Astrocyte of the spinal cord (primary cell): ENCODE measurements around the gene CFAP44.

Experiments used
- DNase-seq: peaks from one replicate; pipeline ENCODE4 v3.0.0; 2011; ENCODE audit warnings: low read depth, low spot score
- H3K4me3 ChIP-seq: 2 replicates; pipeline ENCODE4 v1.5.1; 2011; ENCODE audit warnings: low read depth, mild to moderate bottlenecking, low read length, moderate library complexity
- CTCF ChIP-seq: IDR thresholded peaks from 2 replicates; pipeline ENCODE4 v1.5.1; 2012; ENCODE audit warnings: low read depth, mild to moderate bottlenecking, low read length, inconsistent platforms
- in situ Hi-C: cut with HindIII; loops from 2 replicates; pipeline ENCODE4 v1.10.0; 2017; ENCODE audit warnings: low sequenced_read_pairs

CFAP44 gene

GRCh38 chr3:113454057-113454456, 12.8 kb upstream of the CFAP44 start:
- in situ Hi-C loops: no loop called here
- no peak for DNase-seq
- no peak for TF ChIP-seq CTCF
- H3K4me3 ChIP-seq: no peak overlapping the region

DNA sequence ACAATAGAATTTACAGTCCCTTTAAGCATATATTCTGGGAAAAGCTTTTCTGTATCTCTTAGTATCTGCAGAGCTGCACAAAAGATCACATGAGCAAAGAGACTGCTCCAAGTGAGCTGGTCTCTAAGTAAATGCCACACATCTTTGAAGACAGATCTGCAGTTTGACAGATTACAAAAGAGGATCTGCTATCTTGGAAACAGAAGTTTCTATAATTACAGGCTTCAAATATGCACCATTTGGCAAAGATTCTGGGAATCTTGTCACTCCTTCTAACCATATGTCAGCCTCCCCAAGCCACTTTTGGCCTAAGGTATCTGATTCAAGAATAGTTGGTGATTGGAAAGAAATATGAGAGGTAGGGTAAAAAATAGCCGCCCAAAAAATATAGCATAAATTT, 9.6 kb upstream of the CFAP44 start:
- no peak for DNase-seq
- H3K4me3 ChIP-seq: no peak overlapping the region
- in situ Hi-C loops: no loop called here
- TF ChIP-seq CTCF: no peak

DNA sequence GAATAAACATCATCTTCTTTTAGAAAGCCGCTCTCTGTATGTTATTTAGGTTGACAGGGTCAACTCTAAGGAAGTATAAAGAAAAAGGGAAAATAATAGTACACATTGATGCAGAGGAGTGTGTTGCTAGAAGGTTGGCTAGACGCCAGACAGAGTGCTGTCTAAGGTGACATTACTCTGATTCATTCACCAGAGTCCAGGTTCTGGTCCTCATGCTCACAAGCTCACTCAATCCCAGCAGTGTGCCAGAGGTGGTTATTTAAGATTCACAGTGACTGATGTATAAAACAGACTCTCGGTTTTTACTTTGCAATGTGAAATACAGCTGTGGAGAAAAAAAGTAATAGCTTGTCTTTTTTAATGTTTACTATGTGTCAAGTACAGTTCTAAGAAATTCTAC, 1.7 kb downstream of the CFAP44 start:
- no peak for TF ChIP-seq CTCF
- no peak for DNase-seq
- in situ Hi-C loops: no loop called here
- no peak overlapping the region for H3K4me3 ChIP-seq

DNA sequence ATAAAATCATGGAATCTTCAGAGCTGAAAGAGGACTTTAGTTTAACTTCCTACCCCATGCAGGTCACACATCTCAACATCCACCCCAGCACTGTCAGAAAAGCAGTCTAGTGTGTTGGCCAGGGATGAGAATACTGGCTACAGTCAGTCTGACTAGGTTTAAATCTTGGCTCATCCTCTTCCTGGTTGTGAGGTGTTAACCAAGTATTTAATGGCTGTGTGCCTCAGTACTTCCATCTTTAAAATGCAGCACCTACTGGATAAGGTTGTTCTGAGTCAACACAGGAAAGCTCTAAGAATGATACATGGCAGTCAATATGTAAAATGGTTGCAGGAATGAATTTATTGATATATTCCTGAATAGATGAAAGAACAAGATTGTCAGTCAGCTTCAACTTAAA, 3.1 kb downstream of the CFAP44 start:
- H3K4me3 ChIP-seq: no peak overlapping the region
- DNase-seq: no peak
- in situ Hi-C loops: no loop called here
- no peak for TF ChIP-seq CTCF

DNA sequence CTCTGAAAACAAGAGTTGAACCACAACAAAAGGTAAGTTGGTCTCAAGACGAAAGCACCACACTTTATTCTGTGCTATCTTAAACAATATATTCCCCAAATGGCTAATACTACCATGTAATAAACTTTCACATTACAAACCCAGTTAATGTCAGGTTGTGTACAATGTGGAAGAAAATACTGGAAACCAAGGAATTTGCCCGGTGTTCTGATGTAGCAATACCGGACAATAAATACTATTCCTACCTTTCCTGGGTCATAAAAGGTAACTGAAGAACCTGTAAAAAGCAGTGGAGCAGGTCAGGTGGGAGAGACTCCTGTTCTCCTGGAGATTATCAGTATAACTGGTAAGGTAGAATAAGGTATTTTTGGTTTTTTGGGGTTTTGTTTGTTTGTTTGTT, 3.9 kb downstream of the CFAP44 start:
- H3K4me3 ChIP-seq: no peak overlapping the region
- TF ChIP-seq CTCF: no peak
- in situ Hi-C loops: no loop called here
- DNase-seq: no peak

- in situ Hi-C loops: no loop called here
- no peak overlapping the region for H3K4me3 ChIP-seq
- no peak for TF ChIP-seq CTCF
- peak; percentile 85 for DNase-seq
Observed at GRCh38 chr3:113436809-113437208, 4.5 kb downstream of the CFAP44 start.

- DNase-seq: no peak
- TF ChIP-seq CTCF: no peak
- in situ Hi-C loops: no loop called here
- no peak overlapping the region for H3K4me3 ChIP-seq
Observed at GRCh38 chr3:113431811-113432210, 9.5 kb downstream of the CFAP44 start.
